K562 (cell line): ENCODE data around the gene LDAH. TPM values are rescaled to one million over a fixed set of nuclear protein-coding genes. Genes with fewer than 3 reads are reported as not detected.

Source experiments
- ATAC-seq: fragments of 200-7000 bp; cut with Tn5 transposase; 3 replicates; pipeline ENCODE4 v1.9.1; 2020; ENCODE audit warnings: moderate library complexity
- BruUV-seq: library from RNA; stranded (reverse); fragments of 400-500 nt; replicated peaks from 2 replicates; lab custom pipeline; 2021; lab: Mats Ljungman, UMichigan
- CTCF ChIA-PET: fragments of 300-600 bp; formaldehyde crosslinking; extraction: SDS; loops from one replicate; lab custom pipeline; 2021; ENCODE audit warnings: low intra/inter-chr PET ratio; lab: Yijun Ruan, JAX
- POLR2A ChIA-PET: fragments of 300-600, 350-650 bp; sonication (Branson Sonifier 250); formaldehyde crosslinking; extraction: SDS; loops from one replicate; lab custom pipeline; 2021; ENCODE audit warnings: antibody characterized with exemption, inconsistent platforms; lab: Yijun Ruan, JAX
- DNase-seq, 4 experiments: peaks; one replicate each; pipeline versions ENCODE4 v3.0.0 to v3.0.0-alpha.2; 2011 to 2018; ENCODE audit warnings: low spot score in 3 of 4, mixed read lengths in 3 of 4; ENCODE audit errors: extremely low read depth in 1 of 4
- FAIRE-seq: peaks from 2 replicates; lab custom pipeline; 2011; peaks lifted over from hg19 to GRCh38; lab: Jason Lieb, UNC
- H2AFZ ChIP-seq: 2 replicates; pipeline ENCODE4 v1.6.0; 2011; ENCODE audit warnings: low read depth, low read length, control low read depth, inconsistent platforms
- H3K27ac ChIP-seq: fragments of 200-600 bp; 3 replicates; pipeline ENCODE4 v1.8.0; 2011; ENCODE audit warnings: low read depth, mild to moderate bottlenecking, control low read depth, inconsistent platforms, low read length, moderate library complexity, mixed read lengths; ENCODE audit errors: extremely low read depth
- H3K27me3 ChIP-seq, 2 experiments: fragments of 300-600 bp in 1 of 2; 2 replicates in 1 of 2; 3 replicates in 1 of 2; pipeline versions ENCODE4 v1.6.0 to v1.8.0; 2011; ENCODE audit warnings: inconsistent platforms in 2 of 2, low read length in 2 of 2, mild to moderate bottlenecking in 1 of 2, mixed read lengths in 1 of 2, moderate library complexity in 1 of 2; ENCODE audit not compliant: control insufficient read depth in 2 of 2, insufficient read depth in 2 of 2
- H3K36me3 ChIP-seq: fragments of 300-600 bp; 3 replicates; pipeline ENCODE4 v1.8.0; 2011; ENCODE audit warnings: mild to moderate bottlenecking, low read length, inconsistent platforms; ENCODE audit not compliant: control insufficient read depth, insufficient read depth
- H3K4me1 ChIP-seq, 2 experiments: fragments of 200-600 bp in 1 of 2; replicated peaks in 1 of 2; 2 replicates in 1 of 2; 3 replicates in 1 of 2; pipeline versions ENCODE4 v1.5.1 to v1.8.0; 2011; ENCODE audit warnings: inconsistent platforms in 2 of 2, low read length in 2 of 2, mild to moderate bottlenecking in 1 of 2, mixed read lengths in 1 of 2, moderate library complexity in 1 of 2; ENCODE audit not compliant: control insufficient read depth in 2 of 2, insufficient read depth in 2 of 2
- H3K4me2 ChIP-seq: 2 replicates; pipeline ENCODE4 v1.6.1; 2011; ENCODE audit warnings: low read length, control low read depth, inconsistent platforms, mixed read lengths; ENCODE audit not compliant: insufficient read depth
- H3K4me3 ChIP-seq: fragments of 200-600 bp; sonication (generic), shearing (Covaris generic); 2 replicates; pipeline ENCODE4 v1.5.1; 2016; ENCODE audit warnings: control low read depth, inconsistent platforms
- H3K79me2 ChIP-seq: fragments of 200-600 bp; 3 replicates; pipeline ENCODE4 v1.8.0; 2011; ENCODE audit warnings: low read length, inconsistent platforms; ENCODE audit not compliant: control insufficient read depth, insufficient read depth
- H3K9ac ChIP-seq, 2 experiments: 2 replicates each; pipeline versions ENCODE4 v1.6.0 to v1.6.1; 2011; ENCODE audit warnings: low read depth in 2 of 2, low read length in 2 of 2, control low read depth in 1 of 2, inconsistent platforms in 1 of 2, mild to moderate bottlenecking in 1 of 2, mixed read lengths in 1 of 2; ENCODE audit not compliant: insufficient read depth in 1 of 2
- H3K9me1 ChIP-seq: one replicate; pipeline ENCODE4 v1.6.0; 2011; ENCODE audit warnings: inconsistent platforms, mild to moderate bottlenecking, low read length, moderate library complexity; ENCODE audit not compliant: control insufficient read depth, insufficient read depth
- H3K9me3 ChIP-seq: replicated peaks from 2 replicates; pipeline ENCODE4 v1.5.1; 2011; ENCODE audit warnings: low read depth, low read length, inconsistent platforms; ENCODE audit not compliant: control insufficient read depth, insufficient read depth
- H4K20me1 ChIP-seq: replicated peaks from 2 replicates; pipeline ENCODE4 v1.6.1; 2011; ENCODE audit warnings: low read length, inconsistent platforms, mixed read lengths; ENCODE audit not compliant: control insufficient read depth, insufficient read depth
- BCOR ChIP-seq: fragments of 450-650 bp; IDR thresholded peaks from 2 replicates; pipeline ENCODE4 v1.6.1; 2016
- C11orf30 ChIP-seq: fragments of 450-650 bp; IDR thresholded peaks from 2 replicates; pipeline ENCODE4 v1.6.1; 2016; ENCODE audit warnings: low read depth, mild to moderate bottlenecking
- E2F8 ChIP-seq: fragments of 450-650 bp; IDR thresholded peaks from 2 replicates; pipeline ENCODE4 v1.7.1; 2018; ENCODE audit warnings: mild to moderate bottlenecking, low read depth; ENCODE audit not compliant: partially characterized antibody
- ID3 ChIP-seq, 2 experiments: fragments of 250-450 bp in 1 of 2; fragments of 450-650 bp in 1 of 2; sonication (Bioruptor Pico) in 1 of 2; IDR thresholded peaks; 2 replicates each; pipeline versions ENCODE4 v1.6.1 to v1.8.0; 2016 to 2021; ENCODE audit warnings: mild to moderate bottlenecking in 2 of 2, moderate library complexity in 2 of 2, missing compliant biosample characterization in 1 of 2, missing genetic modification characterization in 1 of 2
- MAFF ChIP-seq: IDR thresholded peaks from 2 replicates; pipeline ENCODE4 v1.6.1; 2012; ENCODE audit warnings: low read length, improper control_type of control experiment
- MTA3 ChIP-seq: fragments of 450-650 bp; formaldehyde crosslinking; IDR thresholded peaks from 2 replicates; pipeline ENCODE4 v1.6.1; 2017; ENCODE audit warnings: mild to moderate bottlenecking, borderline replicate concordance
- NFE2L1 ChIP-seq: fragments of 450-650 bp; IDR thresholded peaks from 2 replicates; pipeline ENCODE4 v1.6.1; 2016; ENCODE audit warnings: missing genetic modification characterization, low read depth, mild to moderate bottlenecking, missing compliant biosample characterization, moderate library complexity, borderline replicate concordance
- TCF7 ChIP-seq: sonication (generic); IDR thresholded peaks from 2 replicates; pipeline ENCODE4 v1.6.1; 2016; ENCODE audit warnings: antibody characterized with exemption, borderline replicate concordance
- TCF7L2 ChIP-seq: fragments of 150-350 bp; IDR thresholded peaks from 2 replicates; pipeline ENCODE4 v1.6.1; 2016; ENCODE audit warnings: low read depth, mild to moderate bottlenecking, low read length, moderate library complexity
- TGIF2 ChIP-seq: sonication (generic); formaldehyde crosslinking; IDR thresholded peaks from 2 replicates; pipeline ENCODE4 v1.8.1; 2022; ENCODE audit warnings: mild to moderate bottlenecking, missing genetic modification reagents, moderate library complexity
- ZNF184 ChIP-seq: sonication (generic); formaldehyde crosslinking; IDR thresholded peaks from 2 replicates; pipeline ENCODE4 v1.5.0; 2020; ENCODE audit warnings: missing genetic modification reagents
- WGBS: fragments of 100-300 bp; shearing (Covaris generic); methylation state at CpG from one replicate; pipeline ENCODE4 v1.1.6; 2016; ENCODE audit warnings: low coverage, mixed read lengths; ENCODE audit not compliant: insufficient coverage; ENCODE audit errors: missing lambda C conversion rate; 5-methylcytosine and 5-hydroxymethylcytosine counted together
- in situ Hi-C: fragments of 300-500 bp; cut with MboI; formaldehyde crosslinking; loops from 4 replicates; pipeline ENCODE4 v1.15.0; 2018; ENCODE audit warnings: inconsistent platforms, mixed read lengths
- intact Hi-C: fragments of 100-400 bp; cut with micrococcal nuclease; formaldehyde crosslinking; loops from 2 replicates; pipeline ENCODE4 v1.14.2; 2022
- polyA plus RNA-seq, 8 experiments: library from polyadenylated mRNA; depleted of rRNA in 4 of 8; stranded (reverse) in 5 of 8; unstranded in 3 of 8; fragments of >200 nt; fragmentation: Nextera tagmentation in 2 of 8; fragmentation: Illumina TruSeq in 1 of 8; extraction: Ambion mirVana in 2 of 8; extraction: Trizol in 1 of 8; gene quantifications; 2 replicates each; pipeline versions ENCODE4 v1.2.1 to v1.2.3, GENCODE V29; 2011 to 2014; ENCODE audit warnings: inconsistent platforms in 1 of 8, missing spikeins in 1 of 8
- total RNA-seq, 7 experiments: library from RNA; depleted of rRNA in 6 of 7; stranded (reverse); fragments of >200 nt in 6 of 7; fragmentation: Illumina TruSeq in 2 of 7; extraction: Trizol in 2 of 7; gene quantifications; 2 replicates each; pipeline versions ENCODE4 v1.2.1 to v1.2.3, GENCODE V29; 2011 to 2021; ENCODE audit warnings: low replicate concordance in 1 of 7
- TF ChIP-seq, protein P1 (sequence below), 2 experiments: IDR thresholded peaks in 1 of 2; conservative IDR thresholded peaks in 1 of 2; 2 replicates each; pipeline ENCODE4 v1.6.1; 2016; ENCODE audit warnings: low read depth in 2 of 2, mild to moderate bottlenecking in 1 of 2, missing compliant biosample characterization in 1 of 2, missing genetic modification characterization in 1 of 2, moderate library complexity in 1 of 2

LDAH gene
- total and polyA plus RNA-seq, 9 of the 15 experiments (the other 6 are each of a cell fraction or from before 2014, with no cell fraction given): 22.3 to 60.1 (median 40.0) TPM

GRCh38 chr2:20724500-20725053, 98.3 kb downstream of the LDAH start:
- Histone ChIP-seq H3K27me3 (no peaks in the 10 kb centered on the region), H3K4me3 (no peak overlapping the region), H3K79me2 (peaks cover 3% of the 10 kb centered on the region; the same call in 1 of the 3 replicates), H3K36me3 (no peaks in the 10 kb centered on the region; the same call in 1 of the 3 replicates), H4K20me1 (no peaks in the 10 kb centered on the region), H3K4me1 (no peaks in the 10 kb centered on the region), H2AFZ (no peak overlapping the region), H3K9ac (no peak overlapping the region), H3K9me3 (no peaks in the 10 kb centered on the region), H3K27ac (no peak overlapping the region), H3K9me1 (no peaks in the 10 kb centered on the region), H3K4me2 (no peak overlapping the region)
- BruUV-seq: no TSS peak
- FAIRE-seq (no peak), ATAC-seq (no peak), DNase-seq (no peak)
- WGBS: 93% methylated on average over 3 of the region's 3 CpGs
- in situ Hi-C loops: no loop called here
- POLR2A ChIA-PET: no interaction called here
- intact Hi-C loops: no loop called here
- CTCF ChIA-PET: interaction anchor here (0.9 kb wide), 1 partner anchor 239 kb away, joined by 3 read pairs; no protein-coding TSS in a partner anchor
- TF ChIP-seq TGIF2 (no peak), TCF7 (no peak), ZNF184 (CRISPR knock-in tag) (no peak), NFE2L1 (tag) (no peak), MTA3 (no peak), ID3 (CRISPR knock-in tag; IDR thresholded peaks at IDR 0.05) (no peak), ID3 (tag; IDR thresholded peaks at IDR 0.05) (no peak), E2F8 (no peak), BCOR (no peak), MAFF (no peak), C11orf30 (no peak), TCF7L2 (no peak)
- TF ChIP-seq, protein P1, sequence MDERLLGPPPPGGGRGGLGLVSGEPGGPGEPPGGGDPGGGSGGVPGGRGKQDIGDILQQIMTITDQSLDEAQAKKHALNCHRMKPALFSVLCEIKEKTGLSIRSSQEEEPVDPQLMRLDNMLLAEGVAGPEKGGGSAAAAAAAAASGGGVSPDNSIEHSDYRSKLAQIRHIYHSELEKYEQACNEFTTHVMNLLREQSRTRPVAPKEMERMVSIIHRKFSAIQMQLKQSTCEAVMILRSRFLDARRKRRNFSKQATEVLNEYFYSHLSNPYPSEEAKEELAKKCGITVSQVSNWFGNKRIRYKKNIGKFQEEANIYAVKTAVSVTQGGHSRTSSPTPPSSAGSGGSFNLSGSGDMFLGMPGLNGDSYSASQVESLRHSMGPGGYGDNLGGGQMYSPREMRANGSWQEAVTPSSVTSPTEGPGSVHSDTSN (CRISPR knock-in tag; IDR thresholded peaks at IDR 0.05; ENCODE audit: low read depth): no peak
- TF ChIP-seq, protein P1 (tag; conservative IDR thresholded peaks at IDR 0.05; ENCODE audit: low read depth): no peak
